Gastroesophageal sphincter (tissue), 4 donors: ENCODE results near the gene SCARF1. TPM values are rescaled to one million over a fixed set of nuclear protein-coding genes. Genes with fewer than 3 reads are reported as not detected.

Experiments used
- ATAC-seq: fragments of 150-250 bp; one replicate; pipeline ENCODE4 v1.9.1; 2016; ENCODE audit warnings: mild to moderate bottlenecking, moderate library complexity
- H3K27ac ChIP-seq, 4 donors: fragments of 200-600 bp; sonication (generic) in 3 of 4; 1 replicate in 3 of 4; 2 replicates in 1 of 4; pipeline ENCODE4 v1.5.1; 2016 to 2019
- H3K27me3 ChIP-seq: fragments of 200-600 bp; sonication (generic); one replicate; pipeline ENCODE4 v1.5.1; 2019
- H3K36me3 ChIP-seq, 2 donors: fragments of 200-600 bp; sonication (generic); one replicate each; pipeline ENCODE4 v1.5.1; 2019; ENCODE audit warnings: control low read depth in 1 of 2
- H3K4me1 ChIP-seq, 3 donors: fragments of 200-600 bp; sonication (generic); 1 replicate in 2 of 3; 2 replicates in 1 of 3; pipeline ENCODE4 v1.5.1; 2016 to 2019; ENCODE audit warnings: control low read depth in 2 of 3
- H3K4me3 ChIP-seq, 2 donors: fragments of 200-600 bp; sonication (generic); one replicate each; pipeline ENCODE4 v1.5.1; 2019; ENCODE audit warnings: mild to moderate bottlenecking in 1 of 2, moderate library complexity in 1 of 2
- H3K9me3 ChIP-seq, 3 donors: fragments of 200-600 bp; sonication (generic); one replicate each; pipeline ENCODE4 v1.5.1; 2017 to 2019; ENCODE audit warnings: control low read depth in 2 of 3
- CTCF ChIP-seq, 4 experiments: fragments of 200-600 bp in 2 of 4; fragments of 450-650 bp in 2 of 4; sonication (generic) in 1 of 4; IDR thresholded peaks; one replicate each; pipeline ENCODE4 v1.5.1; 2017 to 2019; ENCODE audit warnings: antibody characterized with exemption in 4 of 4, mild to moderate bottlenecking in 2 of 4, moderate library complexity in 2 of 4
- EP300 ChIP-seq: sonication (generic); formaldehyde crosslinking; IDR thresholded peaks from one replicate; pipeline ENCODE4 v1.6.1; 2017; ENCODE audit warnings: antibody characterized with exemption, mild to moderate bottlenecking
- POLR2A ChIP-seq, 2 donors: fragments of 450-650 bp; IDR thresholded peaks; one replicate each; pipeline ENCODE4 v1.6.1; 2017; ENCODE audit warnings: antibody characterized with exemption in 2 of 2, mild to moderate bottlenecking in 2 of 2, moderate library complexity in 1 of 2
- POLR2AphosphoS5 ChIP-seq: sonication (generic); formaldehyde crosslinking; IDR thresholded peaks from one replicate; pipeline ENCODE4 v1.6.1; 2017; ENCODE audit warnings: antibody characterized with exemption
- WGBS, 2 donors: methylation state at CpG; one replicate each; pipeline ENCODE4 v1.1.5; 2018; ENCODE audit warnings: low coverage in 1 of 2; 5-methylcytosine and 5-hydroxymethylcytosine counted together
- total RNA-seq, 4 donors: library from RNA; depleted of rRNA; stranded (reverse); fragments of >200 nt; gene quantifications; one replicate each; pipeline ENCODE4 v1.1.0, GENCODE V29; 2016

Gene SCARF1
- total RNA-seq, 4 donors from 2014 or later = 8.9 to 16.8 (median 12.7) TPM

- TF ChIP-seq CTCF (IDR thresholded peaks at IDR 0.05) (no peak), POLR2AphosphoS5 (no peak), EP300 (no peak), POLR2A (IDR thresholded peaks at IDR 0.05) (no peak)
- H3K4me1 ChIP-seq = peaks cover 0 to 36% (median 9%) of the 10 kb centered on the region in 3 donors
- no peaks in the 10 kb centered on the region for H3K27me3 ChIP-seq
- H3K36me3 ChIP-seq = peaks cover 0 to 12% of the 10 kb centered on the region in 2 donors
- no peak for ATAC-seq
- no peak overlapping the region for H3K27ac ChIP-seq
- WGBS, 2 donors = 67 to 71% methylated on average over 3 to 4 of the region's 4 CpGs
- H3K9me3 ChIP-seq = no peaks in the 10 kb centered on the region
- H3K4me3 ChIP-seq = no peak overlapping the region
Measured at GRCh38 chr17:1630662-1631061, 14.9 kb downstream of the SCARF1 start.

- Histone ChIP-seq H3K36me3 (peaks cover 0 to 7% of the 10 kb centered on the region in 2 donors), H3K9me3 (no peaks in the 10 kb centered on the region), H3K27me3 (no peaks in the 10 kb centered on the region), H3K4me1 (peaks cover 0 to 40% (median 9%) of the 10 kb centered on the region in 3 donors), H3K4me3 (peak overlapping the region; percentile 59 to 77), H3K27ac (peak overlapping the region; percentile 57 to 96 (median 92))
- no peak for TF ChIP-seq EP300
- TF ChIP-seq CTCF (IDR thresholded peaks at IDR 0.05) = peak in 3 of 4 experiments; percentile 58 to 75 (median 59)
- ATAC-seq = no peak
- WGBS, 2 donors = 0% methylated on average over 1 of the region's 45 CpGs; no CpG with 5 or more reads in 1 of the 2 donors
Measured at GRCh38 chr17:1629504-1630310, 15.8 kb downstream of the SCARF1 start.

GRCh38 chr17:1628856-1629503 is 16.6 kb downstream of the SCARF1 start:
- peak; percentile 34 for TF ChIP-seq POLR2AphosphoS5
- TF ChIP-seq EP300 = no peak
- peak in 3 of 4 experiments; percentile 50 to 74 (median 58) for TF ChIP-seq CTCF (IDR thresholded peaks at IDR 0.05)
- TF ChIP-seq POLR2A (IDR thresholded peaks at IDR 0.05) = peak; percentile 24 to 55
- no peaks in the 10 kb centered on the region for H3K27me3 ChIP-seq
- H3K36me3 ChIP-seq = peaks cover 0 to 4% of the 10 kb centered on the region in 2 donors
- H3K27ac ChIP-seq = peak overlapping the region; percentile 57 to 96 (median 92)
- ATAC-seq = peak; percentile 92
- peak overlapping the region; percentile 59 to 77 for H3K4me3 ChIP-seq
- WGBS, 2 donors = no CpG with 5 or more reads among the region's 77 CpGs
- peaks cover 0 to 40% (median 9%) of the 10 kb centered on the region in 3 donors for H3K4me1 ChIP-seq
- H3K9me3 ChIP-seq = no peaks in the 10 kb centered on the region

- H3K27me3 ChIP-seq = no peaks in the 10 kb centered on the region
- peak within 1 kb of the TSS; percentile 59 to 77 for H3K4me3 ChIP-seq
- H3K9me3 ChIP-seq = no peaks in the 10 kb centered on the region
- peak; percentile 84 for ATAC-seq
- 0% methylated on average over 19 to 26 of the region's 95 CpGs for WGBS, 2 donors
- H3K4me1 ChIP-seq = peaks cover 0 to 40% (median 9%) of the 10 kb centered on the region in 3 donors
- no peak for TF ChIP-seq POLR2A (IDR thresholded peaks at IDR 0.05)
- TF ChIP-seq EP300 = no peak
- TF ChIP-seq POLR2AphosphoS5 = no peak
- TF ChIP-seq CTCF (IDR thresholded peaks at IDR 0.05) = no peak
- H3K36me3 ChIP-seq = peaks cover 0 to 6% of the 10 kb centered on the region in 2 donors
- H3K27ac ChIP-seq = peak within 1 kb of the TSS; percentile 57 to 96 (median 92)
Measured at GRCh38 chr17:1627982-1628855, 17.3 kb downstream of the SCARF1 start, which contains the start of gene SLC43A2. Gene SLC43A2 (minus strand): TSS chr17:1628834. CDS start chr17:1627874, 960 bp downstream.
